Tibial artery (tissue), 4 donors: ENCODE data around the gene GGT7.
A peak's percentile ranks its signal among the peaks of the same experiment; 100 is the strongest.

Experiments used
- DNase-seq, 2 donors: peaks; one replicate each; pipeline ENCODE4 v3.0.0-alpha.2; 2019
- H3K27ac ChIP-seq, 2 donors: fragments of 200-600 bp; sonication (generic) in 1 of 2; 1 replicate in 1 of 2; 2 replicates in 1 of 2; pipeline ENCODE4 v1.5.1; 2018 to 2019; ENCODE audit warnings: mild to moderate bottlenecking in 1 of 2
- H3K27me3 ChIP-seq, 2 donors: fragments of 200-600 bp; sonication (generic) in 1 of 2; one replicate each; pipeline versions ENCODE4 v1.5.1 to v1.6.0; 2016 to 2019
- H3K36me3 ChIP-seq, 3 donors: fragments of 200-600 bp; sonication (generic) in 2 of 3; one replicate each; pipeline ENCODE4 v1.5.1; 2016 to 2019; ENCODE audit warnings: mild to moderate bottlenecking in 2 of 3
- H3K4me1 ChIP-seq, 4 donors: fragments of 200-600 bp; sonication (generic) in 2 of 4; 1 replicate in 3 of 4; 2 replicates in 1 of 4; pipeline ENCODE4 v1.5.1; 2016 to 2019
- H3K4me3 ChIP-seq, 2 donors: fragments of 200-600 bp; sonication (generic) in 1 of 2; 1 replicate in 1 of 2; 2 replicates in 1 of 2; pipeline ENCODE4 v1.5.1; 2018 to 2019; ENCODE audit warnings: mild to moderate bottlenecking in 2 of 2
- H3K9me3 ChIP-seq, 3 donors: fragments of 200-600 bp; sonication (generic) in 1 of 3; one replicate each; pipeline ENCODE4 v1.5.1; 2016 to 2019
- intact Hi-C: fragments of 100-400 bp; cut with DNase I; formaldehyde crosslinking; loops from one replicate; pipeline ENCODE4 v1.15.0; 2023; ENCODE audit warnings: low total_unique reads
- TF ChIP-seq, protein P1 (sequence below), 2 experiments: fragments of 200-600 bp in 1 of 2; fragments of 450-650 bp in 1 of 2; IDR thresholded peaks; one replicate each; pipeline ENCODE4 v1.5.1; 2017 to 2019; ENCODE audit warnings: antibody characterized with exemption in 2 of 2, mild to moderate bottlenecking in 1 of 2, moderate library complexity in 1 of 2

The GGT7 gene

DNA sequence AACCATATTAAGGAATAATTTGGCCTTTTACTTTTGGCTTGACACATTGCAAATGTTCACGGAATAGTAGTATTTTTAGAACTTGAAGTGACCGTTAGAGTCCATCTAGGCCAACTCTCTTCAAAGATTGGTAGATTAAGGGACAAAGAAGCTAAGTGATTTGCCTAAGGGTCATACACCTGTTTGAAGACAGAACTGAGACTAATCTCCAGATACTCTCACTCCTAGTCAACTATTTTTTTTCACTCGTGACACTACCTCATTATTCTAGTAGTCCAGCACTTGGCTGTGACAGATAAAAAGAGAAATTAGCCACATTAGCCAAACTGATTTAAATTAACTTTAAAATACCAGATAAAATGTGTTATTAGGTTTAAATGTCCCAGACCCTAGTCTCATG lies 14.4 kb upstream of the GGT7 start:
- Histone ChIP-seq H3K27ac (peak overlapping the region; percentile 16 to 26), H3K27me3 (no peaks in the 10 kb centered on the region), H3K4me1 (peaks cover 0 to 31% (median 9%) of the 10 kb centered on the region in 4 donors), H3K4me3 (no peak overlapping the region), H3K9me3 (no peaks in the 10 kb centered on the region), H3K36me3 (peaks cover 11 to 29% (median 27%) of the 10 kb centered on the region in 3 donors)
- intact Hi-C loops = no loop called here
- TF ChIP-seq, protein P1, sequence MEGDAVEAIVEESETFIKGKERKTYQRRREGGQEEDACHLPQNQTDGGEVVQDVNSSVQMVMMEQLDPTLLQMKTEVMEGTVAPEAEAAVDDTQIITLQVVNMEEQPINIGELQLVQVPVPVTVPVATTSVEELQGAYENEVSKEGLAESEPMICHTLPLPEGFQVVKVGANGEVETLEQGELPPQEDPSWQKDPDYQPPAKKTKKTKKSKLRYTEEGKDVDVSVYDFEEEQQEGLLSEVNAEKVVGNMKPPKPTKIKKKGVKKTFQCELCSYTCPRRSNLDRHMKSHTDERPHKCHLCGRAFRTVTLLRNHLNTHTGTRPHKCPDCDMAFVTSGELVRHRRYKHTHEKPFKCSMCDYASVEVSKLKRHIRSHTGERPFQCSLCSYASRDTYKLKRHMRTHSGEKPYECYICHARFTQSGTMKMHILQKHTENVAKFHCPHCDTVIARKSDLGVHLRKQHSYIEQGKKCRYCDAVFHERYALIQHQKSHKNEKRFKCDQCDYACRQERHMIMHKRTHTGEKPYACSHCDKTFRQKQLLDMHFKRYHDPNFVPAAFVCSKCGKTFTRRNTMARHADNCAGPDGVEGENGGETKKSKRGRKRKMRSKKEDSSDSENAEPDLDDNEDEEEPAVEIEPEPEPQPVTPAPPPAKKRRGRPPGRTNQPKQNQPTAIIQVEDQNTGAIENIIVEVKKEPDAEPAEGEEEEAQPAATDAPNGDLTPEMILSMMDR (IDR thresholded peaks at IDR 0.05) = no peak
- DNase-seq = no peak

DNA sequence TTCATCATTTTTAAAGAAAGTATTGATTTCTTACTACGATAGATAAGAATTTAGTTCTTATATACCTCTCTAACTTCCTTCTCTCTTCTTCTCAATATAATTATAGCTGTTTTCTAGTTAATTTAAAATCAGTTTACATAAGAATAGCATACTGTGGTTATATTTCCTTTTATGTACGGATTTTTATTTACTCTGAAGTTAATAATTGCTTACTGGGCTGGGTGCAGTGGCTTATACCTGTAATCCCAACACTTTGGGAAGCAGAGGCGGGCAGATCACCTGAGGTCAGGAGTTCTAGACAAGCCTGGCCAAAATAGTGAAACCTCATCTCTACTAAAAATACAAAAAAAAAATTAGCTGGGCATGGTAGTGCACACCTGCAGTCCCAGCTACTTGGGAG lies 13.5 kb upstream of the GGT7 start:
- Histone ChIP-seq H3K4me3 (no peak overlapping the region), H3K27ac (no peak overlapping the region), H3K4me1 (peaks cover 0 to 24% (median 9%) of the 10 kb centered on the region in 4 donors), H3K27me3 (no peaks in the 10 kb centered on the region), H3K36me3 (peaks cover 11 to 29% (median 27%) of the 10 kb centered on the region in 3 donors), H3K9me3 (no peaks in the 10 kb centered on the region)
- TF ChIP-seq, protein P1 (IDR thresholded peaks at IDR 0.05) = no peak
- no peak for DNase-seq
- intact Hi-C loops = no loop called here

DNA sequence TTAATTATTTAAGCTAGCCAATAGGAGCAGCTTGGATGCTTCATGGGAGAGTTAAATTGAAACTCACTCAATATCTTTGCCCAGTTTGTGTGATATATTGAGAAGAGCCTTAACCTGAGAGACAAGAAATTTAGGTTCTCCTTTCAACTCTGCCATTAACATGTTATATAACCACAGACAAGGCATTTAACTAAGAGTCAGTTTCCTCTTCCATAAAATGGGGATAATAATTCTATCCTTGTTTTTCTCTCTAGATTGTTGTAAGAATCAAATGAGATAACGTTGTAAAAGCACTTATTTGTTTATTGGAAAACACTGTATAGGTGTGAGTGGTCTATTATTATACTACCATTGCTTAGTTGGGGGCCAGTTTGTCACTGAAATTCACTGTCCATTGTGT lies 11.6 kb upstream of the GGT7 start:
- Histone ChIP-seq H3K4me1 (peaks cover 0 to 33% (median 10%) of the 10 kb centered on the region in 4 donors), H3K27ac (no peak overlapping the region), H3K4me3 (no peak overlapping the region), H3K9me3 (no peaks in the 10 kb centered on the region), H3K36me3 (peaks cover 11 to 29% (median 27%) of the 10 kb centered on the region in 3 donors), H3K27me3 (no peaks in the 10 kb centered on the region)
- no peak for DNase-seq
- TF ChIP-seq, protein P1 (IDR thresholded peaks at IDR 0.05) = no peak
- intact Hi-C loops = loop anchor here (5.0 kb wide), 1 partner anchor 198 kb away; no protein-coding TSS in a partner anchor

DNA sequence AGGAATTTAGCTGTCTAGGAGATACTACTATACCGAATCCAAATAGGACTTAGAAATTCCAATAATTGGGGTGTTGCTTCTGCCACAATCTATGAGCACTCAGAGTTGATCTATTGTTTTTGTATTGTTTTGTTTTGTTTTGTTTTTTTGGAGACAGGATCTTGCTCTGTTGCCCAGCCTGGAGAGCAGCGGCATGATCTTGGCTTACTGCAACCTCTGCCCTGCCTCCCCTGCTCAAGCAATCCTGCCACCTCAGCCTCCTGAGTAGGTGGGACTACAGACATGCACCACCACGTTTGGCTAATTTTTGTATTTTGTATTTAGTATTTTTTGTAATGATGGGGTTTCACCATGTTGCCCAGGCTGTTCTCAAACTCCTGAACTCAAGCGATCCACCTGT lies 11.2 kb upstream of the GGT7 start:
- H3K27ac ChIP-seq = no peak overlapping the region
- intact Hi-C loops = loop anchor here (5.0 kb wide), 1 partner anchor 198 kb away; no protein-coding TSS in a partner anchor
- H3K4me1 ChIP-seq = peaks cover 0 to 33% (median 10%) of the 10 kb centered on the region in 4 donors
- no peaks in the 10 kb centered on the region for H3K9me3 ChIP-seq
- no peak overlapping the region for H3K4me3 ChIP-seq
- peaks cover 11 to 29% (median 27%) of the 10 kb centered on the region in 3 donors for H3K36me3 ChIP-seq
- DNase-seq = no peak
- TF ChIP-seq, protein P1 (IDR thresholded peaks at IDR 0.05) = no peak
- H3K27me3 ChIP-seq = no peaks in the 10 kb centered on the region

DNA sequence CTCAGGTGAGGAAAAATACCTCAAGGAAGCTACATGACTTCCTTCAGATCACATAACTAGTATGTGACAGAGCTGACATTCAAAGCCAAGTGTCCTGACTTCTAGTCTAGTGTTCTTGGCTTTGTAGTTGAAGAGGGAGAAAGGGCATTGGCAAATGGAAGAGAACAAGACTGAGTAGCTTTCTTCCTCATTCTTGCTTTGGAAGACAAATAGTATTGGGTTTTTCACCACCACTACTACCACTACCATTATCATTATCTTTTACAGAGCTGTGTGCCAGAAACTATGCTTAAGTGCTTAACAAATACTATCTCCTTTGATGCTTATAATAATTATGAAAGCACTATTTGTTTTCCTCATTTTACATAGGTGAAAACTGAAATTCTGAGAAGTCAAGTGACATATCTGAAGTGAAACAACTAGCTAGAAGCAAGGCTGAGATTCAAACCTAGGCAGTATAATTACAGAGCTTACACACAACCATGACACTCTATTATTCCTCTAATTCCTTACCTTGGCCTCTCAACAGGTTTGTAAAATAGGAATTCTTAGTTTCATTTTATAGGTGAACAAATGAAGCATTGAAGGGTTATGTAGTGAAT lies 10.5 kb upstream of the GGT7 start:
- DNase-seq = no peak
- Histone ChIP-seq H3K4me3 (no peak overlapping the region), H3K27me3 (no peaks in the 10 kb centered on the region), H3K27ac (no peak overlapping the region), H3K9me3 (no peaks in the 10 kb centered on the region), H3K36me3 (peaks cover 11 to 29% (median 27%) of the 10 kb centered on the region in 3 donors), H3K4me1 (peaks cover 0 to 34% (median 12%) of the 10 kb centered on the region in 4 donors)
- TF ChIP-seq, protein P1 (IDR thresholded peaks at IDR 0.05) = no peak
- intact Hi-C loops = loop anchor here (5.0 kb wide), 1 partner anchor 199 kb away; no protein-coding TSS in a partner anchor
